C4-2B (cell line): ENCODE data around the gene SLC43A3.
"Not testable (repeated sequence)": the region's sequence is repeated elsewhere in the genome, so short reads cannot be mapped to it uniquely, and the experiment has no call there.

Source experiments
- H3K27ac ChIP-seq: fragments of 450-650 bp; 2 replicates; pipeline ENCODE4 v1.5.1; 2017
- CTCF ChIP-seq: fragments of 450-650 bp; conservative IDR thresholded peaks from 2 replicates; pipeline ENCODE4 v1.5.1; 2017; ENCODE audit warnings: mild to moderate bottlenecking
- ZFX ChIP-seq: fragments of 450-650 bp; IDR thresholded peaks from 2 replicates; pipeline ENCODE4 v1.6.1; 2017

Gene SLC43A3

GRCh38 chr11:57363131-57364080, 63.5 kb downstream of the SLC43A3 start:
- TF ChIP-seq CTCF (no peak), ZFX (no peak)
- no peak overlapping the region for H3K27ac ChIP-seq

GRCh38 chr11:57361926-57362325, 65.0 kb downstream of the SLC43A3 start:
- no peak overlapping the region for H3K27ac ChIP-seq
- TF ChIP-seq ZFX, result no peak
- no peak for TF ChIP-seq CTCF

- H3K27ac ChIP-seq, result not testable (repeated sequence)
These were observed 65.5 kb downstream of the SLC43A3 start for GRCh38 chr11:57361420-57361819.

- no peak for TF ChIP-seq ZFX
- no peak for TF ChIP-seq CTCF
- H3K27ac ChIP-seq, result no peak overlapping the region
These were observed 65.9 kb downstream of the SLC43A3 start for GRCh38 chr11:57360991-57361390.

GRCh38 chr11:57359896-57360690, 66.8 kb downstream of the SLC43A3 start:
- H3K27ac ChIP-seq, result no peak overlapping the region
- TF ChIP-seq CTCF (no peak), ZFX (no peak)

- TF ChIP-seq CTCF (no peak), ZFX (no peak)
These were observed 67.5 kb downstream of the SLC43A3 start for GRCh38 chr11:57359396-57359795.

GRCh38 chr11:57358991-57359390, 67.9 kb downstream of the SLC43A3 start:
- TF ChIP-seq ZFX (no peak), CTCF (no peak)

More at GRCh38 chr11:57359396-57359795, 67.5 kb downstream of the SLC43A3 start:
- no peak overlapping the region for H3K27ac ChIP-seq

More at GRCh38 chr11:57358991-57359390, 67.9 kb downstream of the SLC43A3 start:
- no peak overlapping the region for H3K27ac ChIP-seq
